HG02840 (cell line): ENCODE data around the gene HACD2.

Source experiments
- ATAC-seq: cut with Tn5 transposase; IDR thresholded peaks from one replicate; pipeline ENCODE4 v1.9.1; 2021; ENCODE audit warnings: mild to moderate bottlenecking, moderate library complexity, moderate number of reproducible peaks; ENCODE audit not compliant: unreplicated experiment, low FRiP score

Gene HACD2

DNA sequence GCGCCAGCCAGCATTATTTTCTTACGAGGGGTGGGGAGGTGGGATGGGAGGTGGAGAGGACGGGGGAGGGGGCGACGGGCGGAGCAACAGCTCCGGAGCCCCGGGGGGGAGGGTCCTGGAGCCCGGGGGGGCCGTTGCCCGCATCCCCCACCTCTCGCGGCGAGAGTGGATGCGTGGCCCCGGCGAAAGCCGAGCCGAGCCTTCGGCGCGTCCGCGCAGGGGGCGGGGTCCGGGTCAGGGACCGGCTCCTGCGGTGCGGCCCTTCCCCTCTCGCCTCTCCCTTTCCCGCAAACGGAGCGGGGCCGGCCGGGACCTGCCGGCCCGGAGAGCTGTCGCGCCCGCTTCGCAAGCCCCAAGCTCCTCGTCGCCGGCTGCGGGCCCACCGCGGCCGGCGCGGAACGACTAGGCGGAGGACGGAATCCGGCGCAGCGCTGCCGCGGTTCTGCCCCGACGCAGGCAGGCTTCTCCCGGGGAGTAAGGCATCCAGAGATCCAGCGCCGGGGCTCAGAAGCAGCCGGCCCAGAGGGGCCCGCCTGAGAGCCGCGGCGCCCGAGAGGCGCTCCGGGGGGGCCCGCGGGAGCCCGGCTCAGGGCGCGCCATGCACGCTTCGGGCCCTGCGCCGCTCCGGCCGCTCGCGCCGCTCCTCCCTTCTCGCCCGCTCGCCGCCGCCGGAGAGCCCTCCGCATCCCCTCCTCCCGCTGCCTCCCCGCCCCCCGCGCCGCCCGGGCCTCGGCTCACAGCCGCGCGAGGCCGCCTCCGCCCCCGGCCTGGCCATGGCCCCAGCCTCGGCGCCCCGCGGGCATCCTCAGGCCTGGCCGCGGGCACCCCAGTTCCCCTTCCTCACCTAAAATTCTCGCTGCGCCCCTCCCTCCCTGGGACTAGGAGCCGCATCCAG is 135.5 kb downstream of the HACD2 start:
- ATAC-seq = no peak

DNA sequence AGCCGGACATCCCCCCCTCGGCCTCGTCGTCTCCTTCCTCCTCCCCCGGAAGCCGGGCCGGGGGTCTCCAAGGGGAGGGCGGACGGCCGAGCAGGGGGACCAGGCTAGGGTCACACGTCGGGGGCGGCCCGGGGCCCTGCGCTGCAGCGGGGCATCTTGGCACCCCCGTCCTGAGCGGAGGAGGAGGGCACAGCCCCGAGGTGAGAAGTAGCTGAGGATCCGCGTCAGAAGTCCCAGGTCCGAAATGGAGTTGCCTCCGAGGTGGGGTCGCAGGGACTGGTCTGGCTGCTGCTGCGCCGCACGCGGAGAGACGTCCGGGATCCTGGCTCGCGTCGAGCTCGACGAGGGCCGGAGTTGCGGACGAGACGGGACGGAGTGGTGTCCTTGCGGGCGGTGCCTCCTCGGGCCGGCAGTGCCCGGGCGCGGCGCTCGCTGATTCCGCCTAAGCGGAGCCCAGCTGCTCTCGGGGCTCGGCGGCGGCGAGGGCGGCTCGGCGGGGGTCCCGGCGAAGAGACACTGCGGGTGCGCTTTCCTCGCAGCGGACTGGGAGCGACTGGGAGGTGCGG is 136.2 kb downstream of the HACD2 start, which contains the start of gene ADCY5:
Gene ADCY5, minus strand, starts transcription at position 555 of the 566 bp plus-strand sequence. Its CDS starts 545 bp downstream, at position 10.
- no peak for ATAC-seq

DNA sequence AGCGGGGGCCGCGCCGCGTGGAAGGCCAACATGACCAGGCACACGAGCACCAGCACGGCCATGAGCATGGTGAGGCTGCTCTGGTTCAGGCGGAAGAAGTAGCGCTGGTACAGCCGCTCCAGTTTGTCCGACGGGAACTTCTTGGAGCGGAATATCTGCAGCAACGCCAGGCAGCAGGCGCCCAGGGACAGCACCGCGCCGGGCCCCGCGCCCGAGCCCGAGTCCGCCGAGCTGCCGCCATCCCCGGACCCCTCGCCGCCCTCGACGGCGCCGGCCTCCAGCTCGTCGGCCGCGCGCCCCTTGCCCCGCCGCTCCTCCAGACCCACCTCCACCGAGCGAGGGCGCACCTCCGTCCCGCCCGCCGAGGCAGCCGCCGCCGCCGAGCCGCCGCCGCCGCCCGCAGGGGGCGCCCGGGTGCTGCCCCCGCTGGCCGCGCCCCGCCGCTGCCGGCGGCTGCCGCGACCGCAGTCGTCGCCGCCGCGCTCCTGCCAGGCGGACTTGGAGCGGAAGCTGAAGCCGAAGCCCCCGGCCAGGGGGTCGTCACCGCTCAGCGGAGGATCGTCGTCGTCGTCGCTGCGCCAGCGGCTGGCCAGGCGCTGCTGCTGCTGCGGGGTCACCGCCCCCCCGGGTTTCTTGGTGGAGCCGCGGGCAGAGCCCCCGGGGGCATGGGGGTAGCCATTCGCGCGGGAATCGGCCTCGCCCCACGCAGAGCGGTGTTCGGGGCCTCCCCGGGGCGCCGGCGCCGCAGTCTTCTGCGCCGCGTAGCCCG is 136.9 kb downstream of the HACD2 start:
- no peak for ATAC-seq

DNA sequence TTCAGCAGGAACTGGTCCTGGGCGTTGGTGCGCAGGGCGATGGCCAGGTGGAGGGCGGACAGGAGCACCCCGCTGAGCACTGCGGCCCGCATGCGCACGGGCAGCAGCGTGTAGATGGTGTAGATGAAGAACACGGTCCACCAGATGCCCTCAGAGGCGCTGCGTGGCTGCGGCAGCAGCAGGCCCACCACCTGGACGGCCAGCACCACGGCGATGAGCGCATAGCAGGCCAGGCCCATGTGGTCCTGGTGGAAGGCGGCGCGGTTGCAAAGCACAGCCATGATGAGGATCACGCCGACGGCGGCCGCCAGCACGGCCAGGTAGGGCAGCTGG is 137.5 kb downstream of the HACD2 start:
- no peak for ATAC-seq

GRCh38 chr3:123446610-123447109 is 138.2 kb downstream of the HACD2 start:
- no peak for ATAC-seq

DNA sequence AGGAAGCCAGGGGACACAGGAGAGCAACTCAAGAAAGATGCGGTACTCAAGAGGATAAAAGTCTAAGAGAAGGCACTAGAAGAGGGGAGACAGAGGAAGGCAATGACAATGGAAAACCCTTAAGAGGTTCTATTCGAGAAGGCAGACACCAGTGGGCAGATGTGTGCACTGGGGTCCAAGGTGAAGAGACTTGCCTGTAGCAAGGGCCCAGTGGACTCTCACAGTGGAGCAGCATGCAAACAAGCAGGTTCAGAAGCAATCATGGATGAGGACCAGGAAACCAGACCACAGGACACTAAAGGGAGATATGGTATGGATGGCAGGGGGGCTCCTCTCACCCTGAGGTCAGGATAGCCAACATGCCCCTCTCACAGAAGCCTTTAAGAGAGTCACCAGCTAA is 138.6 kb downstream of the HACD2 start:
- no peak for ATAC-seq

GRCh38 chr3:123445702-123446101 is 139.2 kb downstream of the HACD2 start:
- ATAC-seq = no peak

GRCh38 chr3:123444744-123445143 is 140.1 kb downstream of the HACD2 start:
- no peak for ATAC-seq

DNA sequence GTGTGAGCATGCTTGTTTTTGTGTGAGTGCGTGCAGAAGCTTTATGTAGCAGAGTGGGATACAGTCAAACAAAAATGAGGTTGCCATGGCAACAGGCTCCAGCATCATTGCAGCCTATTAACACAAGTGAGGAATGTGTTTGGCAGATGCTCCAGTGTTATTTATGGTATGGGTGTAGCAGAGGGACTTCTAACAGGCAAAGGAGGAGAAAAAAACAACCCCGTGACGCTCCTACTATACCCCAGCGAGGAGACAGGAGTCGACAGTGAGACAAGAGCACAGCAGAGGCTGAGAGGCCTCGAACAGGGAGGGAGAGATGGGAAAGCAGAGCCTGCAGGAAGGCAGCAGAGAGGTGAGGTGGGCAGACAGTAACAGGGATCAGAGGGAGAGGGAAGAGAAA is 140.8 kb downstream of the HACD2 start:
- no peak for ATAC-seq

GRCh38 chr3:123442908-123443307 is 141.9 kb downstream of the HACD2 start:
- ATAC-seq = no peak

GRCh38 chr3:123442125-123442524 is 142.7 kb downstream of the HACD2 start:
- no peak for ATAC-seq
